ENCODE data around the gene KIF27.
"Not testable (repeated sequence)": the region's sequence is repeated elsewhere in the genome, so short reads cannot be mapped to it uniquely, and the experiment has no call there.

DNA sequence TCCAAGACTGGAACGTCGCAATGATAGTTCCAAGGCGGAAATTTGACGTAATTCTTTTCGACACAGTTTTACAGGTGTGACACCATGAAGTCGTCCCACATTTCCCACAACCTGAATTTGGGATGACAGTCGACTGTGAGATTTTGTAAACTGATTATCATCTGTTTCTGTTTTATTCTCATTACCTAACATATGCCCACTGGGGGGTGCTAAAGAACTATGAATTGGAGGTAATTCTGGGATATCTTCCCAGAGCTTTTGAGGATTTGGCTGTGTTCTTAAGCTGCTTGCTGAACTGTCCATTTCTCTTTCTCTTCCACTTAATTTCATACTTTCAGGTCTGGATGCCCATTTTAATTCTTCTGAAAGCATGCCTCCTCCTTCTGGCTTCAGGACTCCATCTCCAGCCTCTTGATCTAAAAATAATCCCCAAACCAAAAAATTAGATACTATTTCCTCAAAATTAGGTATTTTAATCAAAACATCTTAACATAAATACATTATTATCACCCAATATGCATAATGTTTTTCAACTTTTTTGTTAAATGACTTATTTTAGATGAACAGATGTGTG, 84.1 kb downstream of the KIF27 start:
- TF ChIP-seq, protein P1, sequence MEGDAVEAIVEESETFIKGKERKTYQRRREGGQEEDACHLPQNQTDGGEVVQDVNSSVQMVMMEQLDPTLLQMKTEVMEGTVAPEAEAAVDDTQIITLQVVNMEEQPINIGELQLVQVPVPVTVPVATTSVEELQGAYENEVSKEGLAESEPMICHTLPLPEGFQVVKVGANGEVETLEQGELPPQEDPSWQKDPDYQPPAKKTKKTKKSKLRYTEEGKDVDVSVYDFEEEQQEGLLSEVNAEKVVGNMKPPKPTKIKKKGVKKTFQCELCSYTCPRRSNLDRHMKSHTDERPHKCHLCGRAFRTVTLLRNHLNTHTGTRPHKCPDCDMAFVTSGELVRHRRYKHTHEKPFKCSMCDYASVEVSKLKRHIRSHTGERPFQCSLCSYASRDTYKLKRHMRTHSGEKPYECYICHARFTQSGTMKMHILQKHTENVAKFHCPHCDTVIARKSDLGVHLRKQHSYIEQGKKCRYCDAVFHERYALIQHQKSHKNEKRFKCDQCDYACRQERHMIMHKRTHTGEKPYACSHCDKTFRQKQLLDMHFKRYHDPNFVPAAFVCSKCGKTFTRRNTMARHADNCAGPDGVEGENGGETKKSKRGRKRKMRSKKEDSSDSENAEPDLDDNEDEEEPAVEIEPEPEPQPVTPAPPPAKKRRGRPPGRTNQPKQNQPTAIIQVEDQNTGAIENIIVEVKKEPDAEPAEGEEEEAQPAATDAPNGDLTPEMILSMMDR (IDR thresholded peaks at IDR 0.05): peak in 2 of 6 experiments; percentile 15 to 36
- TF ChIP-seq POLR2A (IDR thresholded peaks at IDR 0.05): not testable (repeated sequence)
